ENCODE measurements around the gene GRK5. TPM values are rescaled to one million over a fixed set of nuclear protein-coding genes. Genes with fewer than 3 reads are reported as not detected.

Gene GRK5
- total RNA-seq, 2 donors from 2014 or later: 85.3 to 90.2 TPM

GRCh38 chr10:119351189-119351588 is 143.8 kb downstream of the GRK5 start:
- Histone ChIP-seq H3K4me1 (ENCODE audit: control insufficient read depth in 1 of 2, low read depth in 2 of 2) (peaks cover 34 to 63% of the 10 kb centered on the region in 2 donors), H3K27me3 (replicated peaks; ENCODE audit: insufficient read depth) (no peaks in the 10 kb centered on the region), H3K9me3 (no peaks in the 10 kb centered on the region), H3K36me3 (no peaks in the 10 kb centered on the region), H3K27ac (peak overlapping the region in 1 of 2 donors; percentile 26), H3K4me3 (no peak overlapping the region)
- DNase-seq (ENCODE audit: low spot score) (no peak), ATAC-seq (ENCODE audit: insufficient number of reproducible peaks, low FRiP score, low read depth) (no peak)
- TF ChIP-seq, protein P1, sequence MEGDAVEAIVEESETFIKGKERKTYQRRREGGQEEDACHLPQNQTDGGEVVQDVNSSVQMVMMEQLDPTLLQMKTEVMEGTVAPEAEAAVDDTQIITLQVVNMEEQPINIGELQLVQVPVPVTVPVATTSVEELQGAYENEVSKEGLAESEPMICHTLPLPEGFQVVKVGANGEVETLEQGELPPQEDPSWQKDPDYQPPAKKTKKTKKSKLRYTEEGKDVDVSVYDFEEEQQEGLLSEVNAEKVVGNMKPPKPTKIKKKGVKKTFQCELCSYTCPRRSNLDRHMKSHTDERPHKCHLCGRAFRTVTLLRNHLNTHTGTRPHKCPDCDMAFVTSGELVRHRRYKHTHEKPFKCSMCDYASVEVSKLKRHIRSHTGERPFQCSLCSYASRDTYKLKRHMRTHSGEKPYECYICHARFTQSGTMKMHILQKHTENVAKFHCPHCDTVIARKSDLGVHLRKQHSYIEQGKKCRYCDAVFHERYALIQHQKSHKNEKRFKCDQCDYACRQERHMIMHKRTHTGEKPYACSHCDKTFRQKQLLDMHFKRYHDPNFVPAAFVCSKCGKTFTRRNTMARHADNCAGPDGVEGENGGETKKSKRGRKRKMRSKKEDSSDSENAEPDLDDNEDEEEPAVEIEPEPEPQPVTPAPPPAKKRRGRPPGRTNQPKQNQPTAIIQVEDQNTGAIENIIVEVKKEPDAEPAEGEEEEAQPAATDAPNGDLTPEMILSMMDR (IDR thresholded peaks at IDR 0.05): no peak

DNA sequence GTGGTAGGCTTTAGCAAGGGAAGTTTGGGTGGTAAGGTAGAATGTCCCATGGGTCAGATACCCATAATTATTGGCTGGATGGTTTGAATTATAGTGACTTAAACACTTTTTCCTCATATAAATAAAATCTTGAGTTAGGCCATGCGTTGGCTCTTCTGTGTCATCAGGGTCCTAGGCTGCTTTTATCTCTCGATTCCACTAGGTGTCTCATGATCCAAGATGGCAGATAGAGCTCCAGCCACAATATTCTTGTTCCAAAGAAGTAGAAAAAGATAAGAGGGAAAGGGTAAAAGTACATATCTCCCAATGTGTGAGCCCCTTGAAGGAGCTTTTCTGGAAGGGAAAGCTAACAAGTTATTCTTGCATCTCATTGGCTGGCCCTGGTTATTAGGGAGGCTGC is 144.7 kb downstream of the GRK5 start:
- H3K4me1 ChIP-seq (ENCODE audit: control insufficient read depth in 1 of 2, low read depth in 2 of 2): peaks cover 28 to 60% of the 10 kb centered on the region in 2 donors
- ATAC-seq (ENCODE audit: insufficient number of reproducible peaks, low FRiP score, low read depth) (no peak), DNase-seq (ENCODE audit: low spot score) (no peak)
- H3K9me3 ChIP-seq: no peaks in the 10 kb centered on the region
- no peaks in the 10 kb centered on the region for H3K36me3 ChIP-seq
- no peaks in the 10 kb centered on the region for H3K27me3 ChIP-seq (replicated peaks; ENCODE audit: insufficient read depth)
- TF ChIP-seq, protein P1 (IDR thresholded peaks at IDR 0.05): no peak
- H3K27ac ChIP-seq: peak overlapping the region in 1 of 2 donors; percentile 5
- no peak overlapping the region for H3K4me3 ChIP-seq

- Histone ChIP-seq H3K27me3 (replicated peaks; ENCODE audit: insufficient read depth) (no peaks in the 10 kb centered on the region), H3K9me3 (no peaks in the 10 kb centered on the region), H3K4me3 (no peak overlapping the region), H3K4me1 (ENCODE audit: control insufficient read depth in 1 of 2, low read depth in 2 of 2) (peaks cover 34 to 65% of the 10 kb centered on the region in 2 donors), H3K36me3 (no peaks in the 10 kb centered on the region), H3K27ac (peak overlapping the region; percentile 20 to 30)
- DNase-seq (ENCODE audit: low spot score) (no peak), ATAC-seq (ENCODE audit: insufficient number of reproducible peaks, low FRiP score, low read depth) (no peak)
- TF ChIP-seq, protein P1 (IDR thresholded peaks at IDR 0.05): no peak
Observed at GRCh38 chr10:119352807-119353206, 145.4 kb downstream of the GRK5 start.

DNA sequence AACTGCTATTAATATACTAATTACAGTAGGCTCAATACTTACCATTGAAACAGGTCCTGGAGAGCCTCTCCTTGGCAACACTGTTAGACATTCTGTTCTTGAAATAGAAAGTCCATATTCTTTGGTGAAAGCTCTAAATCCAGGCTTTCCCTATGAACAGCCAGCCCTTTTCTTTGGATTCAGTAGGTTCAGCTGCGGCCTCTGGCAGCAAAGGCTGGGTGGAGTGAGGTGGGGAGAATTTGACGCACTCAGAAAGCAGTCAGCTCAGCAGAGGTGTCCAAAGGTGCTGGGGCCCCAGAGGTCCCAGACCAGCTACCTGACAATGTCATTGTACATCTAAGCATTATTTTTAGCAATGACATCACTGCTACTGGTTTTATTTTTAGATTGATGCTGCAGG is 146.1 kb downstream of the GRK5 start:
- H3K36me3 ChIP-seq: no peaks in the 10 kb centered on the region
- no peaks in the 10 kb centered on the region for H3K27me3 ChIP-seq (replicated peaks; ENCODE audit: insufficient read depth)
- H3K4me3 ChIP-seq: no peak overlapping the region
- TF ChIP-seq, protein P1 (IDR thresholded peaks at IDR 0.05): no peak
- no peaks in the 10 kb centered on the region for H3K9me3 ChIP-seq
- ATAC-seq (ENCODE audit: insufficient number of reproducible peaks, low FRiP score, low read depth) (no peak), DNase-seq (ENCODE audit: low spot score) (no peak)
- peak overlapping the region; percentile 20 to 30 for H3K27ac ChIP-seq
- peaks cover 30 to 65% of the 10 kb centered on the region in 2 donors for H3K4me1 ChIP-seq (ENCODE audit: control insufficient read depth in 1 of 2, low read depth in 2 of 2)

- H3K9me3 ChIP-seq: no peaks in the 10 kb centered on the region
- H3K4me1 ChIP-seq (ENCODE audit: control insufficient read depth in 1 of 2, low read depth in 2 of 2): peaks cover 11 to 44% of the 10 kb centered on the region in 2 donors
- H3K27me3 ChIP-seq (replicated peaks; ENCODE audit: insufficient read depth): no peaks in the 10 kb centered on the region
- no peak for DNase-seq (ENCODE audit: low spot score)
- ATAC-seq (ENCODE audit: insufficient number of reproducible peaks, low FRiP score, low read depth): no peak
- H3K36me3 ChIP-seq: no peaks in the 10 kb centered on the region
- TF ChIP-seq, protein P1 (IDR thresholded peaks at IDR 0.05): no peak
- no peak overlapping the region for H3K27ac ChIP-seq
- H3K4me3 ChIP-seq: no peak overlapping the region
Observed at GRCh38 chr10:119355930-119356329, 148.6 kb downstream of the GRK5 start.
